ELF-1 (cell line): ENCODE measurements around the gene NLRP5.
"Not testable (repeated sequence)": the region's sequence is repeated elsewhere in the genome, so short reads cannot be mapped to it uniquely, and the experiment has no call there.

Source experiments
- DNase-seq: peaks from one replicate; pipeline ENCODE4 v3.0.0-alpha.2; 2016; ENCODE audit warnings: low read depth, low spot score

The NLRP5 gene

DNA sequence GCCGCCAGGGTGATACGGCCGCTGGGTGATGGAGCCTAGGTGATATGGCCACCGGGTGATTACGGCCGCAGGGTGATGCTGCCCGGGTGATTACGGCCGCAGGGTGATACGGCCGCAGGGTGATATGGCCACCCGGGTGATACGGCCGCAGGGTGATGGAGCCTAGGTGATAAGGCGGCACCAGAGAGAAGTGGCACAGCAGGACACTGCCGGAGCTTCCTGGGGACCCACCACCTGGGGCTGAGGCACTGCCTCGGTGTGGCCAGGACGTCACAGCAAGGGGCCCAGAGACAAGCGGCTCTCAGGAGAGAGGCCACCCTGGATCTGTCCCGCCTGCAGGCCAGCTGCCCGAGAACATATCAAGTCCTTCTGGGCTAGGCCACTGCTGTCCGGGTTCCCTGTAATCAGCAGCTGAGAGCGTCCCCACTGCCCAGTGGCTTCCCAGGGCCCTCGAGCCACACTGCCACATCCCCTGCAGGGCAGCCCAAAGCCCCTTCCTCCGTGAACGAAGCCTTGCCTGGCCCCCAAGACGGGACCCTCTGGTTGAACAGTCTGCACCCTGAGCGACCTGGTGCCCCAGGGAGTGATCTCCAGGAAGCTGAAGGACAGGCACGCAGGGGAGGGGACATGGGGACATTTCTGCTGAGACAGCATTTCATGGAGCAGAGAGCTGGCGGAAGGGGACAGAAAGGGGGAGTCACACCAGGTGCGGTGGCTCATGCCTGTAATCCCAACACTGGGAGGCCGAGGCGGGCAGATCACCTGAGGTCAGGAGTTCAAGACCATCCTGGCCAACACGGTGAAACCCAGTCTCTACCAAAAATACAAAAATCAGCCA lies 112.4 kb downstream of the NLRP5 start:
- DNase-seq = no peak

DNA sequence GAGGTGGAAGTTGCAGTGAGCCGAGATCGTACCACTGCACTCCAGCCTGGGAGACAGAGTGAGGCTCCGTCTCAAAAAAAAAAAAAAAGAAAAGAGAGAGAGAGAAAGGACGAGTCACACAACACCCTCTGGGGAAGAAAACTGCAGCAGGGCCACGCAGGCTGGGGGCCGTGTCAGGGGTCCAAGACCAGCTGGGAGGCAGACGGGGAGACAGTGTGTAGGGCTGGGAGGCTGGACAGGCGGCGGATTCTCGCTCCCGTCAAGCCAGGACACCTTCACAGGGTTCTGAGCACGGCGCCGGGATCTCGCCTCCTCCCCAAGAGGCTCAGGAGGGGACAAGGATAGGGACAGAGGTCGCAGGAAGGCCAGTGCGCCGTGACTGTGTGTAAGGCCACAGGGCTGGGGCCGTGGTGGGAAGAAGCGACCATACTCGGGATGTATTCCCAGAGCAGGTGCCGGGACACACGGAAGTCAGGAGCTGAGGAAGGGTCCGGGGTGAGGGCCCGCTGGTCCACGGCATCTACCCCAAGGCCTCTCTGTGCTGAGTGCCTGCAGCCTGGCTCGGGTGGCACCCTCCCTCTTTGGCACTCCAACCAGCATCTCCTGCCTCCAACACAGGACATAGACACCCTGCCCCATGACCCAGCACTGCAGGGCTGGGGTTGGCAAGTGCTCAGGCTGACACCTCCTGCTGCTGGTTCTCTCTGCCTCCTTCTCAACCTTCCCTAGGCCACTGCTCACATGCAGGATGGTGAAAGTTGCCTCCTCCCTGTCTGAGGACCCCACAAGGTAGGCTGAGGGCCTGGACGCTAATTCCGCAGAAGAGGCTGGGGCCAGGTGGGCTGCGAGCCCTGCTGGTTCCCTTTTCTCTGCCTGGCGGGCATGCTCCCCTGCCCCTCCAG lies 113.3 kb downstream of the NLRP5 start:
- DNase-seq = no peak

DNA sequence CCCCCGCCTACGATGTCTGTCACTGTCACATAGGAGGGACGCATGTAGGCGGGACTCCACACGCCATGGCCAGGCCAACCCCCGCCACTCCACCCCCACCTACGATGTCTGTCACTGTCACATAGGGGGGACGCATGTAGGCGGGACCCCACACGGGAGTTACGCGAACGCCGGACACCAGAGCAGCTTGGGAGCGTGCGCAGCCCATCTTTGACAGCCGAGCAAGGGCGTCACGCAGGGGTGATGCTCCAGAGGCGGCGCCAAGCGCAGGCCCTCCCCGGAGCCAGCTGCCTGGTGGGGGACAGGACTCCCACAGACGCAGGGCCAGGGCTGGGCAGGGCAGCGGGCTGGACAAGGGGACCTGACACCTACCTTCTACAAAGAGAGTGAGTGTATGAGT lies 114.5 kb downstream of the NLRP5 start:
- DNase-seq = no peak

DNA sequence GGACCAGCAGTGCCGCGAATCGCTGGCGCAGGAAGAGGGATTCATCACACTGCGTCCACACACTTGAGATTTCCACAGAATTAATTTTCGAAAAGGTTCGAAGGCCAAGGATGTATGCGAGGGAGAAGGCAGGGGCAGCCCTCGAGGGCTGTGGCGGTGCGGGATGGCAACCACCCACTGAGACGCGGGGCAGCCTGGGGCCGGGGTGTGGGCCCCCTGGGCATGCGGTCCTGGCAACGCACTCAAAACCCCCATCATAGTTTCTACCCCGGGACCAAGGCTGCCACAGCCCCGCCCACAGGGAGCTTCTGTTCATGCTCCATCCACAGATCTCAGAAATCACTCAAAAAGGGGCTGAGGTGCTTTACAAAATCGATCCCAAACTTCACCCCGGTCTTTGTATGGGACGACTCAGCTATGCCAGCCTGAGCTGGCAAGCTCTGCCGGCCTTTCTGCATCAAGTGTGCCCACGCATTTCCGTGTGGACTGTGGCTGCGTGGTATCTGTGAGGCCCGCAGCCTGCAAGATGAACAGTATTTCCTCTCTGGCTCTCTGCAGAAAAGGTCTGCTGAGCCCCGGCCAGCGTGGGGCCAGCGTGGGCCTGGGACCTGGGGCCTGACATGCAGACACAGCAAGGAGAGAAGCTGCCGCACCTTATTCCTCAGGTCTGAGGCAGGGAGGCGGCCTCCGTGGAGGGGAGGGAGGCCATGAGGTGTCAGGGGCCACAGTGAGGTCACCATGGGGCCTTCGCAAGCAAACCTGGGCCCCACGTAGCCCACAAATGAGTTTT lies 115.4 kb downstream of the NLRP5 start:
- DNase-seq = no peak

DNA sequence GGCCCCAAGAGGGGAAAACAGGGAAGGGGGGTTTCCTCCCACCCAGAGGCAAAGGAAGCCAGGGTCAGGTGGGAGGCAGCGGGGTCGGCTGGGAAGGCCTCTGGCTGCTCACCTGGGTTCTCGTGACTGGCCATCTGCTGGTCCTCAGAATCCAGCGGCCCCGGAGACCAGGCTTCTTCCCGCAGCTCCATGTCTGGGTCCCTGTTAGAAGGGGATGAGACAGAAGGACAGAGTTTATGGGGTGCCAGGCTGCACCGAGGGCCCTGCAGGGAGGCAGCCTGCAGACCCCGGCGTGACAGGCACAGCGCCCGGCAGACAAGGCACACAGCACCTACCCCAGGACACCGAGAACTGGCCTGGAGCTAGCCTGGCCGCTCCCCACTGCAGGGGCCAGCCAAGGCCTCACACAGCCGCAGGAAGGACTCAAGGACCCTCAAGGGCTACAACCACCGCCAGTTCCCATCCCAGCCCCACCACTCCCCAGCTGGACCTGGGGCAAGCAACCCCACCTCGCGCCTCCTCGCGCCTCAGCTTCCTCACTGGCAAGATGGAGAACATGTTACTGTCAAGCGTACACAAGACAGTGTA lies 116.5 kb downstream of the NLRP5 start:
- no peak for DNase-seq

DNA sequence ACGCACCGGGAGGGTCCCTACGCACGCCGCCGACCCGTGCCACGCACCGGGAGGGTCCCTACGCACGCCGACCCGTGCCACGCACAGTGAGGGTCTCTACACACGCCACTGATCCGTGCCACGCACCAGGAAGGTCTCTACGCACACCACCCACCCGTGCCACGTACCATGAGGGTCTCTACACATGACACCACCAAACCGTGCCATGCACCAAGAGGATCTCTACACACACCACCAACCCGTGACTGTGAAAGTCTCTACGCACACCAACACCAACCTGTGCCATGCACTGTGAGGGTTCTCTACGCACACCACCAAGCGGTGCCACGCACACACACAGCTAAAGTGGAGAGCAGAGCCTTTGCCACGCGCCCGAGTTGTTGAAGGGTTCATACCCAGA lies 117.8 kb downstream of the NLRP5 start:
- DNase-seq = no peak

DNA sequence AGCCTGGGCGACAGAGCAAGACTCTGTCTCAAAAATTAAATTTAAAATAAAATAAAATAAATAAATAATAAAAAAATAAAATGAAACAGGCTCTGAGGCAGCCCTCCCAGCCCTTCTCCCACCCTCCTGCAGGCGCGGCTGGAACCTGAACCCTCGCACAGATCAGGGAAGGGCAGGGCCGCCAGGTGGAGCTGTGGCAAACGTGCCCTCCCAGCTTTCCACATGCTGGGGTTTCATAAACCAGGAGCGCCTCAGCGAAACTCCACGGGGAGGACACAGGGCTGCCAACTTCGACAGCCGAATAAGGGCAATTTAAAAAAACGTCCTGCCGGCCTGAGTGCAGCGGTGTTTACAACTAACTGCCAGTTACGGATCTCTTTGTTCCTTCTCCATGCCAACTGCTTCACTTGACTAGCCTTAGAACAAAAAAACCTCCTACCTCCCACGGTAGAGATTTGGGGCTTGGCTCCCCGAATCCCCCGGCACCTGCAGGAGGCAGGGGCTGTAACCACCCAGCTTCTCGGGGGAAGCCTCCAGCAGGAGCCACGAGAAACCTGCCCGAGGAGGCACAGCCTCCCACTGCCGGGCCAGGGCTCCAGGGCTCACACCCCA lies 118.6 kb downstream of the NLRP5 start:
- DNase-seq = peak; percentile 88

DNA sequence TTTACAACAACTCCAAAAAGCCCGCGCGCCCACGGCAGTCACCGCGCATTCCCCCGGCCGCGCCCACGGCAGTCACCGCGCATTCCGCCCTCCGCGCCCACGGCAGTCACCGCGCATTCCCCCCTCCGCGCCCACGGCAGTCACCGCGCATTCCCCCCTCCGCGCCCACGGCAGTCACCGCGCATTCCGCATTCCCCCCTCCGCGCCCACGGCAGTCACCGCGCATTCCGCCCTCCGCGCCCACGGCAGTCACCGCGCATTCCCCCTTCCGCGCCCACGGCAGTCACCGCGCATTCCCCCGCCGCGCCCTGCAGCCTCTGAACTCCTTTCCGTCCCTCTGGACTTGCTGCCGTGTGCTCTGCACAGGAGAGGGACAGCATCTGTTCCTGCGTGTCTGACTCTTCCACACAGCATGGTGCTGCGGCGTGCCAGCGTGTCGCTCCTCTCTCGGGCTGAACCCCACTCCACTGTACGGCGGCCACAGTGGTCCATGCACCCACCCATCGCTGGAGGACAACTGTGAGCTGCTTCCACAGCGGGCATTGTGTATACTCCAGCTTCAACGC lies 119.3 kb downstream of the NLRP5 start:
- not testable (repeated sequence) for DNase-seq

DNA sequence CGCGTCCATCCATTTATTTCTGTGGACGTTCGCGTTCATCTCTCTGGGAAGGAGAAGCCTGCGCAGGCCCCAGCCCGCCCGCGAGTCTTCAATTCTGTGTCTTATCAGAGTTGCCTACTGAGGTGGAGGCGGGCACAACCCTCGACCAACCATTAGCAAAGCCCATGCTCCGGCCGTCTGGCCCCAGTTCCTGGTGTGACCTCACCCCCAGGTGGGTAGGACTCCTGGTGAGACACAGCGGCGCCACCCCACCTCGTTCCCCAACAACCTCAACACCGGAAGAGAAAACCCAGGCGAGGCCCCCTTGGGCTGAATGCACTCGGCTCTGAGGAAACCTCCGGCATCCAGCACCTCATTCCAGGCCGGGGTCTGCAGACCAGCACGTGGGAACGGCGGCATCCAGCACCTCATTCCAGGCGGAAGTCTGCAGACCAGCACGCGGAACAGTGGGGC lies 119.8 kb downstream of the NLRP5 start:
- no peak for DNase-seq

DNA sequence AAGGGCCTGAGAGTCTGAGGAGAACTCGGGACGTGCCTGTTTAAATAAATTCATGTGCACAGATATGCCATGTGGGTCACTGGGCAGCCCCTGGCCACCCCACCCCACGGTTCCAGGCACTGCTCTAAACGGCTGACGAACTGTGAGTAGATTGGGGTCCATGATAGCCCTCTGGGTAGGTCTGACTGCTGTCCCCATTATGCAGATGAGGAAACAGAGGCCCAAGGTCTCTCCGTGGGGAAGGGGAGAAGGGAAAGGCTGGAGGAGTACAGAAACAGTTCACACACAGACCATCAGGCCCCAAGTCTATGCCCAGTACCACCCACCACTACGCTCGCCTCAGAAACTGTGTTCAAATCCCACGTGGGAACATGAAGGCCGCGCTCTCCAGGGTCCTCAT lies 120.4 kb downstream of the NLRP5 start:
- no peak for DNase-seq

DNA sequence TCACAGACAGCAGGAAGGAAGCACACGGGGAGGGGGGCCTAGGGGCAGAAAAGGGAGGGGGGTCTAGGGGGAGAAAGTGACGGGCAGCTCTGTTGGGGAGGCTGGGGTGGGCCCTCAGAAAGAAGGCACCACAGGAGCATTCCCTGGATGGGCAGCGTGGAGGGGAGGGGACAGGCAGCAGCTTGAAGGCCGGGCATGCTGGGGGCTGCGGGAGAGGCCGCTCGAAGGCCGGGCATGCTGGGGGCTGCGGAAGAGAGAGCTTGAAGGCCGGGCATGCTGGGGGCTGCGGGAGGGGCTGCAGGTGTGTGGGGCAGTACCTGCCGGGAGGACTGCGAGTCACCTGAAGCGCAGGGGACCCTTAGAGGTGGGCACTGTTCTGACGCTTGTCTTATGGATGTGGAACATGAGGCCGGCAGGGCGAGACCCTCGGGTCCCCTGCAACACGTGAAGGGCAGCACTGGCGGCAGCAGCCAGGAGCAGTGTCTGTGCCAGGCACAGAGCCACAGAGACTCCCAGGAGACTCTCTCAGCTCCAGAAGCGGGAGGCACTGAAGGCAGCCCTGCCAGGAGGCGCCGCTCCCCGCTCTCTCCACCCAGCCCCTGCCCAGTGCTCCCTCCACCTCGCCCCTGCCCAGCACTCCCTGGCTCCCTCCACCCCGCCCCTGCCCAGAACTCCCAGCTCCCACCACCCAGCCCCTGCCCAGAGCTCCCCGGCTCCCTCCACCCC lies 121.2 kb downstream of the NLRP5 start:
- no peak for DNase-seq

DNA sequence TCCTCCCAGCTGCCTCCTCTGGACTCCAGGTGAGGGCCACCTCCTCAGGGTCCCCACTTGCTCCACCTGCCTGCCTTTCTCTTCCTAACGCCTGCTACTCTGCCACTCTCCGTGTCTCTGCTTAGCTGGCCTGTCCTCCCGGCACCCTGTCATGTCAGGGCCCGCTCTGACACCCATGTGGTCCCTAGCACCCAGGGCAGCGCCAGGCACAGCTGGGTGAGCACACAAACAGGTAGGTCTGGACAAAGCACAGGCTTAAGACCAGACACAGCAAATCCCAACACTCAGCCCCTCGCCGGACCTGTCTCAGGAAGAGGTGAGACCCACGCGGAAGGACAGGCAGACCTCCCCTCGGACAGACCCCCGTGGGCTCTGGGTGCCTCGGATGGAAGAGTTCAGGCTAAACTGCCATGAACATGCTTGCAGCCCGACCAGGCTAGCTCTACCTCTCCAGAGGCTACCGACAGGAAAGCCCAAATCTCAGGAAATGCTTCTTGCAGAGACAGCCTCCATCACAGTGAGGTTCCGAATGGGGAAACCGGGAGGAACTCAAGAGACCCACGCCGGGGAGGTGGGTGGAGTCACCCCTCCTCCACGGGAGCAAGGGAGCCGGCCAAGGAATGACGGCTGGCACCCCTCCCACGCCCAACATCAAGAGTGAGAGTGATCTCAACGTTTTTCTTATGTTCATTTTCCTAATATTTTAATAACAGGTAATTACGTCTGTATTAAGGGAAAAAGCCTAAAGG lies 122.0 kb downstream of the NLRP5 start:
- no peak for DNase-seq

DNA sequence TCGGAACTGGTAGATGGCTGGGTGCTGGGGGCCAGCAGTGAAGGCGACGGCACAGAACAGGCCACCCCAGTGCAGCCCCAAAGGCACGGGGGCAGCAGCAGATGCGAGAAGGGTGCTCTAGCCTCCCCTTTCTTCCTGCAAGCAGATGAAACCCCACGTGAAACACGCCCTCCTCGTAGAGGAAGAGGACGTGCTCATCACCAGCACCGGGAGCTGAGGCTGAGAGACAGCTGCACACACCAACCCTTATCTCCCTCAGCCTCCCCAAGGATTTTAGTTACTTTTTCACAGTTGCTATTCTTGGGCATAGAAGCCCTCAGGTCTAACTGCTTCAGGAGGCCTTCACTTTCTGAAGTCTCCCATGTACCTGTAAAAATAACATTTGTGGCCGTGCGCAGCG lies 122.7 kb downstream of the NLRP5 start:
- no peak for DNase-seq

DNA sequence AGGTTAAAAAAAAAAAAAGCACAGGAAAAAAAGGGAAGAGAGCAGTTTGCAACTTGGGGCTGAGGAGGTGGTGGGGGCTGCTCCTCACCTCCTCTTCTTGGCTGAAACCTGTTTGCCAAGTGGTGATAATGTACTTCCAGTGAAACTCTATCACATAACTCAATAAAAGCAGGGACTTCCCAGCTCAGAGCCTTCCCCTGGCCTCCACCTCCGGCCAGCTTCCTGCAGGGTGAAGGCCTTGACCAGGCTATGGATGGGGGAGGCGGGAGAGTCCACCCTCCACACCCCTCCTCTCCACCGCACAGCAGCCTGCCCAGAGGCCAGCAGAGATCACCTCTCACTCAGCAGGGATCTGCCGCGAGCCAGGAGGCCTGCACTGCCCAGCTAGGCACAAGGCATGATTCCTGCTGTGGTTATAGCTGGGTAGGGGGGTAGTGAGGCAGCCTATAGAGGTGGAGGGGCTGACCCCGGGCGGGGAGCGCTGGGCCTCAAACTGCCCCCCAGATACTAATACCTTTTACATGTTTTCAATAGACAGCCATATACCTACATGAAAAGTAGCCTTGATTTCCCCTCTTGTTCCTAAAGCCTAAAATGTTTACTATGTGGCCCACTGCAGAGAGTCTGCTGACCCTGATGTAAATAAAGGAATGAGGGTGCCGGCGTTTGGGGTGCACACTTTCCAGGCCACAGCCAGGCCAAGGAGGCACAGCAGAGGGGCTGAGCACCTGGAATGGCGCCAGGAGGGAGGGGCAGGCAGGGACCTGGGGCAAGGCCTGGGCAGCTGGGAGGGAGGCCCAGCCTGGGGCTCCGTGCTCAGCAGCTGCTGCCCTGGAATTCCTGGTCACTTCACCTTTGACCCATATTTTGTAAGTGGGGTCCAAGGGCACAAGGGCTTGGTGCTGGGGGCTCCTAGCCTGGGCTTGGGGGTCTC lies 124.2 kb downstream of the NLRP5 start:
- peak; percentile 69 for DNase-seq
